PC-3 (cell line): ENCODE results near the gene ATP8A1. TPM values are rescaled to one million over a fixed set of nuclear protein-coding genes. Genes with fewer than 3 reads are reported as not detected.

Source experiments
- ATAC-seq: fragments of 200-7000 bp; cut with Tn5 transposase; 2 replicates; pipeline ENCODE4 v1.9.1; 2020; ENCODE audit warnings: mild to moderate bottlenecking, moderate library complexity
- BruUV-seq: library from RNA; stranded (reverse); fragments of 400-500 nt; replicated peaks from 2 replicates; lab custom pipeline; 2021; lab: Mats Ljungman, UMichigan
- CTCF ChIA-PET: fragments of 300-600 bp; sonication (Branson Sonifier 250); formaldehyde crosslinking; loops from one replicate; lab custom pipeline; 2022; ENCODE audit warnings: antibody characterized with exemption; lab: Charles Lee
- POLR2A ChIA-PET: fragments of 300-600 bp; sonication (Branson Sonifier 250); formaldehyde crosslinking; loops from one replicate; lab custom pipeline; 2022; ENCODE audit warnings: antibody characterized with exemption; ENCODE audit not compliant: unreplicated experiment; lab: Charles Lee
- DNase-seq: peaks from one replicate; pipeline ENCODE4 v3.0.0-alpha.2; 2015
- H2AFZ ChIP-seq: fragments of 300-600 bp; sonication (generic); 2 replicates; pipeline ENCODE4 v1.6.0; 2016; ENCODE audit warnings: antibody characterized with exemption, low read length
- H3F3A ChIP-seq: fragments of 300-600 bp; sonication (generic); one replicate; pipeline ENCODE4 v1.6.0; 2017; ENCODE audit warnings: antibody characterized with exemption, low read length, control low read depth, mild to moderate bottlenecking; ENCODE audit not compliant: unreplicated experiment
- H3K27ac ChIP-seq: fragments of 300-600 bp; sonication (generic); 2 replicates; pipeline ENCODE4 v1.5.1; 2016; ENCODE audit warnings: mild to moderate bottlenecking, low read length
- H3K27me3 ChIP-seq: fragments of 300-600 bp; sonication (generic); 2 replicates; pipeline ENCODE4 v1.6.1; 2016; ENCODE audit warnings: low read length, mixed read lengths
- H3K36me3 ChIP-seq: fragments of 300-600 bp; sonication (generic); 2 replicates; pipeline ENCODE4 v1.6.1; 2016; ENCODE audit warnings: low read depth, mixed run types, low read length, mixed read lengths
- H3K4me1 ChIP-seq: fragments of 300-600 bp; sonication (generic); 2 replicates; pipeline ENCODE4 v1.5.1; 2016; ENCODE audit warnings: low read length; ENCODE audit not compliant: insufficient read depth
- H3K4me2 ChIP-seq: fragments of 300-600 bp; sonication (generic); 2 replicates; pipeline ENCODE4 v1.6.0; 2016; ENCODE audit warnings: low read length
- H3K4me3 ChIP-seq: fragments of 300-600 bp; sonication (generic); 2 replicates; pipeline ENCODE4 v1.5.1; 2016; ENCODE audit warnings: mild to moderate bottlenecking, low read length, mixed read lengths
- H3K79me2 ChIP-seq: fragments of 300-600 bp; sonication (generic); 2 replicates; pipeline ENCODE4 v1.6.1; 2017; ENCODE audit warnings: low read length, mixed read lengths
- H3K9ac ChIP-seq: fragments of 300-600 bp; sonication (generic); 2 replicates; pipeline ENCODE4 v1.6.0; 2016; ENCODE audit warnings: mild to moderate bottlenecking, low read length
- H3K9me2 ChIP-seq: fragments of 300-600 bp; sonication (generic); replicated peaks from 2 replicates; pipeline ENCODE4 v1.6.1; 2016; ENCODE audit warnings: mixed run types, low read length, mixed read lengths
- H3K9me3 ChIP-seq: fragments of 300-600 bp; sonication (generic); 2 replicates; pipeline ENCODE4 v1.6.1; 2016; ENCODE audit warnings: low read length, mixed read lengths
- H4K20me1 ChIP-seq: fragments of 300-600 bp; sonication (generic); 2 replicates; pipeline ENCODE4 v1.6.1; 2016; ENCODE audit warnings: low read length, mixed read lengths
- EZH2 ChIP-seq: fragments of 300-600 bp; sonication (generic); IDR thresholded peaks from one replicate; pipeline ENCODE4 v1.6.1; 2017; ENCODE audit warnings: antibody characterized with exemption, mild to moderate bottlenecking, low read length; ENCODE audit not compliant: unreplicated experiment
- EZH2phosphoT487 ChIP-seq: fragments of 300-600 bp; sonication (generic); IDR thresholded peaks from 2 replicates; pipeline ENCODE4 v1.6.1; 2018; ENCODE audit warnings: mild to moderate bottlenecking, antibody characterized with exemption, low read length, borderline replicate concordance
- intact Hi-C: fragments of 100-400 bp; cut with micrococcal nuclease; formaldehyde crosslinking; loops from 2 replicates; pipeline ENCODE4 v1.9.0; 2023
- total RNA-seq: library from RNA; depleted of rRNA; stranded (reverse); fragments of >200 nt; gene quantifications from 2 replicates; pipeline ENCODE4 v1.2.3, GENCODE V29; 2014
- TF ChIP-seq, protein P1 (sequence below): fragments of 300-600 bp; sonication (generic); conservative IDR thresholded peaks from 2 replicates; pipeline ENCODE4 v1.5.1; 2017; ENCODE audit warnings: antibody characterized with exemption, low read depth, mild to moderate bottlenecking, low read length

The ATP8A1 gene
- total RNA-seq, 1 experiment from 2014 or later = 3.9 TPM

DNA sequence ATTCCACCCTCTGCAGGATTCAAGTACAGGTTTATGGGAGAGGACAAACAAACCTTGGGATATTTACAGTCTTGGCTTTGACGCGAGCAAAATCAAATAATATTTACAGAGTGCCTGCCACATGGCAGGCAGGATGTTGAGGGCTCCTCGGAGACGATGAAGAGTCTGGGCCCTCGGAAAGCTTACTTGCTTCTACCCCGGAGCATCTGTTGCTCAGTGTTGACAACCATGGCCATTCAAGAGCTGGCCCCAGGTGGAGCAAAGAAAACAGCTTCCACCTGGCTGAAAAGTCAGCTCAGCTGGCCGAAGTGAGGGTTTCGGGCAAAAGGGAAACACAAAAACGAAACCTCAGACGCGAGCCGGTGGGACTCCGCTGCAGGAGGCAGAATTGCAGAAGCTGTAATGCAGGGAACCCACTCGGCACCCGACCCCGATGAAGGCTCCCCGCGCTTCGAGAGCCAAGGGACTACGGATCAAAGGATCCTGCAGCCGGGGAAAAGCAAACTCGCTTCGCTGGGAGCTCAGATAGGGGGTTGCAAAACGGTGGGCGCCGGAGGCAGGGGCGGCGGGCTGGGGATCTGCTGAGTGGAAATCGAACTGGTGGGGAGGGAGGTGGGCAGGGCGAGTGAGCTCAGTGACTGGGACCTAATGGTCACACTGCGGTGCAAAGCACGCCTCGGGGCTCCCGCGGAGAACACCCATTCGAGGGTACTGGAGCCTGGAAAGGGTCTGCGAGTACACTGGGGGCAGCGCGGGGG lies 805 bp downstream of the ATP8A1 start:
- ATAC-seq = peak; percentile 28
- Histone ChIP-seq H3K9me3 (no peaks in the 10 kb centered on the region), H3K4me2 (peak overlapping the region; percentile 96), H3K4me3 (peak overlapping the region; percentile 84), H2AFZ (peak overlapping the region; percentile 64), H3K79me2 (peaks cover 8% of the 10 kb centered on the region; the same call in 1 of the 2 replicates), H3F3A (peaks cover 20% of the 10 kb centered on the region), H3K27ac (peak overlapping the region; percentile 81), H3K4me1 (peaks cover 39% of the 10 kb centered on the region), H3K36me3 (no peaks in the 10 kb centered on the region), H3K27me3 (no peaks in the 10 kb centered on the region), H3K9ac (peak overlapping the region; percentile 56), H3K9me2 (no peaks in the 10 kb centered on the region), H4K20me1 (0 out of 2 replicates have a peak, but pooled peaks cover 7% of the 10 kb centered on the region)
- CTCF ChIA-PET = interaction anchor here (0.5 kb wide), 1 partner anchor 376 kb away, joined by 5 read pairs; no protein-coding TSS in a partner anchor
- peak; percentile 63 for DNase-seq
- intact Hi-C loops = loop anchor here (2.0 to 10.0 kb wide), 3 partner anchors 87 to 1661 kb away; no protein-coding TSS in a partner anchor
- POLR2A ChIA-PET = interaction anchor here (0.5 to 0.6 kb wide), 3 partner anchors 95 to 189 kb away, joined by 3 to 7 read pairs (median 3); no protein-coding TSS in a partner anchor
- no TSS peak for BruUV-seq
- TF ChIP-seq EZH2 (no peak), EZH2phosphoT487 (no peak)

DNA sequence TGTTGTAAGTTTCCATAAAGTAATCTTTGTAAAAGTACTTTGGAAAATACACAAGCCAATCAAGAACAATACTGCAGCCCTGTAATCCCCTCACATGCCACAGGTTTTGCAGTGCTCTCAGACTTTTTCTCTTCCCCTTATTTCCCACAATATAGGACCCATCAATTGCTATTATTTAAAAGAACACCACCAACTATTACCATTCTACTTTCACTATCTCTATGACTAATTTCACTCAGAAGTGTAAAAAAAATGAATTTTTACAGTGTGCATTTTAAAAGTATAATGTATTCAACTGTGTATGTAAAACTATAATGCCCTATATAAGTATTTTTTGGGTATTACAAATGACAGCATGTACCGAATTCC lies 1.7 kb downstream of the ATP8A1 start:
- Histone ChIP-seq H3F3A (peaks cover 20% of the 10 kb centered on the region), H3K79me2 (peaks cover 8% of the 10 kb centered on the region; the same call in 1 of the 2 replicates), H3K9me2 (no peaks in the 10 kb centered on the region), H3K4me2 (peak overlapping the region; percentile 96), H3K36me3 (no peaks in the 10 kb centered on the region), H3K4me1 (peaks cover 39% of the 10 kb centered on the region), H3K4me3 (peak overlapping the region; percentile 84), H3K9ac (peak overlapping the region; percentile 56), H3K27ac (peak overlapping the region; percentile 81), H3K27me3 (no peaks in the 10 kb centered on the region), H2AFZ (no peak overlapping the region), H4K20me1 (0 out of 2 replicates have a peak, but pooled peaks cover 7% of the 10 kb centered on the region), H3K9me3 (no peaks in the 10 kb centered on the region)
- intact Hi-C loops = loop anchor here (5.0 to 10.0 kb wide), 2 partner anchors 243 to 1660 kb away; no protein-coding TSS in a partner anchor
- ChIA-PET POLR2A (no interaction called here), CTCF (no interaction called here)
- TF ChIP-seq, protein P1, sequence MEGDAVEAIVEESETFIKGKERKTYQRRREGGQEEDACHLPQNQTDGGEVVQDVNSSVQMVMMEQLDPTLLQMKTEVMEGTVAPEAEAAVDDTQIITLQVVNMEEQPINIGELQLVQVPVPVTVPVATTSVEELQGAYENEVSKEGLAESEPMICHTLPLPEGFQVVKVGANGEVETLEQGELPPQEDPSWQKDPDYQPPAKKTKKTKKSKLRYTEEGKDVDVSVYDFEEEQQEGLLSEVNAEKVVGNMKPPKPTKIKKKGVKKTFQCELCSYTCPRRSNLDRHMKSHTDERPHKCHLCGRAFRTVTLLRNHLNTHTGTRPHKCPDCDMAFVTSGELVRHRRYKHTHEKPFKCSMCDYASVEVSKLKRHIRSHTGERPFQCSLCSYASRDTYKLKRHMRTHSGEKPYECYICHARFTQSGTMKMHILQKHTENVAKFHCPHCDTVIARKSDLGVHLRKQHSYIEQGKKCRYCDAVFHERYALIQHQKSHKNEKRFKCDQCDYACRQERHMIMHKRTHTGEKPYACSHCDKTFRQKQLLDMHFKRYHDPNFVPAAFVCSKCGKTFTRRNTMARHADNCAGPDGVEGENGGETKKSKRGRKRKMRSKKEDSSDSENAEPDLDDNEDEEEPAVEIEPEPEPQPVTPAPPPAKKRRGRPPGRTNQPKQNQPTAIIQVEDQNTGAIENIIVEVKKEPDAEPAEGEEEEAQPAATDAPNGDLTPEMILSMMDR = no peak
- no peak for TF ChIP-seq EZH2phosphoT487
- no peak for TF ChIP-seq EZH2
- BruUV-seq = TSS peak; percentile 38
- DNase-seq (no peak), ATAC-seq (no peak)

DNA sequence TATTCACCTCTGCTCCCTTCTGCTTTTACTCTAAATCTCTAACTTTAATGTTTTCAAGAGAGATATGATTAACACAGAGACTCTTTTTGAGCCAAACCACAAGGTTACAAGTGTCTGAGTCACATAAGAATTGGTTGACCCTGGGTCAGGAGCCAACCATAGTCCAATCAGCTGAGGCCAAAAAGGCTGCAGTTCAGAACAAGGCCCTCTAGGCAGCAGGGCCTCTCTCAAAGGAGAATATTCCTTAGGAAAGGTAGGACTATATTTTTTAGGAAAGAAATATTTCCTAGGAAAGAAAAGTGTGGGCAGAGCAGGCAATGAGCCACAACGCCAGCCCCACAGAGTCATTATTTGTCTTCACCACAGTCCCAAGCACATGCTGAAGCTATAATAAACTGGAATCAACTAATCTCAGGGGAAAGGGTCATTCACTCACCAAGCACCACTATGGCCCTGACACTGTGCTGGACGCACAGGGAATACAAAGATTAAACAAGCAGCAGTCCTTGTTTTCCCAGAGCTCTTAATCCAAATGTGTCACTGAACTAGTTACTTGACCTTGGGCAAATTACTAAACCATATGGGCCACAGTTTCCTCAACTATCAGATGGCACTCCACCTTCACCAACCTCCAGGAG lies 2.2 kb downstream of the ATP8A1 start:
- ATAC-seq (peak; percentile 46), DNase-seq (peak; percentile 90)
- H3K27ac ChIP-seq = peak overlapping the region; percentile 81
- H3K36me3 ChIP-seq = no peaks in the 10 kb centered on the region
- H3K4me2 ChIP-seq = peak overlapping the region; percentile 96
- 0 out of 2 replicates have a peak, but pooled peaks cover 7% of the 10 kb centered on the region for H4K20me1 ChIP-seq
- no peak for TF ChIP-seq EZH2phosphoT487
- TF ChIP-seq, protein P1 = peak; percentile 21; the same call in 1 of the 2 replicates
- ChIA-PET POLR2A (no interaction called here), CTCF (no interaction called here)
- no TSS peak for BruUV-seq
- peak overlapping the region; percentile 56 for H3K9ac ChIP-seq
- H2AFZ ChIP-seq = no peak overlapping the region
- intact Hi-C loops = loop anchor here (5.0 to 10.0 kb wide), 2 partner anchors 242 to 1660 kb away; no protein-coding TSS in a partner anchor
- peak overlapping the region; percentile 84 for H3K4me3 ChIP-seq
- no peaks in the 10 kb centered on the region for H3K27me3 ChIP-seq
- peaks cover 20% of the 10 kb centered on the region for H3F3A ChIP-seq
- H3K79me2 ChIP-seq = peaks cover 8% of the 10 kb centered on the region; the same call in 1 of the 2 replicates
- no peaks in the 10 kb centered on the region for H3K9me3 ChIP-seq
- H3K9me2 ChIP-seq = no peaks in the 10 kb centered on the region
- H3K4me1 ChIP-seq = peaks cover 39% of the 10 kb centered on the region
